Measurements from ENCODE around the gene STOML1.

STOML1 gene, protein sequence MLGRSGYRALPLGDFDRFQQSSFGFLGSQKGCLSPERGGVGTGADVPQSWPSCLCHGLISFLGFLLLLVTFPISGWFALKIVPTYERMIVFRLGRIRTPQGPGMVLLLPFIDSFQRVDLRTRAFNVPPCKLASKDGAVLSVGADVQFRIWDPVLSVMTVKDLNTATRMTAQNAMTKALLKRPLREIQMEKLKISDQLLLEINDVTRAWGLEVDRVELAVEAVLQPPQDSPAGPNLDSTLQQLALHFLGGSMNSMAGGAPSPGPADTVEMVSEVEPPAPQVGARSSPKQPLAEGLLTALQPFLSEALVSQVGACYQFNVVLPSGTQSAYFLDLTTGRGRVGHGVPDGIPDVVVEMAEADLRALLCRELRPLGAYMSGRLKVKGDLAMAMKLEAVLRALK

DNA sequence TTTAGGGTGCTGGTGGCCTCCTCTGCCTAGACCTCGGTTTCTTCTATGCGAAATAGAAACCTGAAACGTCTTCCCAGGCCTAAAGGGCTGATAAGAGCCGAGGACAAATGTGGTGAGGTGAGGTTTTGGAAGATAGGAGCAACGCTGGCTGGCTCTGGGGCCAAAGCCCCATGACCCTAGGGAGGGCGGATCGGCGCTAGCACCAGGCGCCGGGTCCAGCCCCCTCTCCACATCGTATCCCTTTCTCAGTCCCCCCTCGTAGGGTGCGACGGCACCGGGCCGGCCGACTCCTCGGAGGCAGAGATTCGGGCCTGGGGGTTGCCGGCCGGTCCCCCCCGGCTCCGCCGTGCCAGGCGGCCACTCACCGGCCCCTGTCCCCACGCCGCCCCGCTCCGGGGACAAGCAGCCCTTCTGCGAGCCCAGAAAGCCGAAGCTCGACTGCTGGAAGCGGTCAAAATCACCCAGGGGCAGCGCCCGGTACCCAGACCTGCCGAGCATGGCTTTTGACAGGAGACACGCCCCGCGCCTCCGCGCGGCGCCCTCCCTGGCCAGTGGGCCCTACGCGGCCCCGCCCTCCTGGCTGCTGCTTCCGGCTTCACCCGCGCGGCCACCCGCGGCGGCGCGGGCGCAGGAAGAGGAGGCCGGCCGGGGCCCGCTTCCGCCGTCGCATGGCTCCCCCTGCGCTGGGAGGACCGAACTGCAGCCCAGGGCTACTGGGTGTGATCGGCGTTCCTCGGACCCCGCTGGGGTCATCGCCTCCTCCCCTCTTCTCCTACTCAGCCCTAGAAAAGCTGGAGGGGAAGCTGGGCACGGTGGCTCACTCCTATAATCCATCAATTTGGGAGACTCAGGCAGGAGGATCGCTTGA lies at the start of gene STOML1:
TSS of gene STOML1 (minus strand) at position 570 of the 868 bp plus-strand sequence. CDS start at position 498, 72 bp downstream.
- DNase-seq = peak; percentile 96

DNA sequence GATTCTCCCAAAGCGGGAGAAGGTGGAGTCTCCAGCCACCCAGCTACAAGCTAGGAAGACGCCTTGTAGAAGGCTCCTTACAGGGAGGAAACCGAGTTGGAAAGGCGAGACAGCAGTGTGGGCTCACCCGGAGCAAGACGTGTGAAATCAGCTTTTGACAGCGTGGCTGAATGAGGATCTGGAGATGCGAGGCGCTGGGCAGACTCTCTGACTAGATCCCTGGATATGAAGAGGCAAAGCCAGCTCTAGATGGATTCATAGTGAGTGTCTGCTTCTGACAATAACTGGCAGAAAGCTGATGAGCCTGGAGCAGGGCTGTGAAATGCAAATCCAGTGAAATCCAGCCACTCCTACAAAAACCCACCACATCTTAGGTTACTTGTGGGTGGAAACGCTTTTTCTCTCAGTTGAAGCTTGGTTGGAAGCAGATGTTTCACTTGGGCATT lies 49.2 kb upstream of the STOML1 start:
- DNase-seq = no peak

DNA sequence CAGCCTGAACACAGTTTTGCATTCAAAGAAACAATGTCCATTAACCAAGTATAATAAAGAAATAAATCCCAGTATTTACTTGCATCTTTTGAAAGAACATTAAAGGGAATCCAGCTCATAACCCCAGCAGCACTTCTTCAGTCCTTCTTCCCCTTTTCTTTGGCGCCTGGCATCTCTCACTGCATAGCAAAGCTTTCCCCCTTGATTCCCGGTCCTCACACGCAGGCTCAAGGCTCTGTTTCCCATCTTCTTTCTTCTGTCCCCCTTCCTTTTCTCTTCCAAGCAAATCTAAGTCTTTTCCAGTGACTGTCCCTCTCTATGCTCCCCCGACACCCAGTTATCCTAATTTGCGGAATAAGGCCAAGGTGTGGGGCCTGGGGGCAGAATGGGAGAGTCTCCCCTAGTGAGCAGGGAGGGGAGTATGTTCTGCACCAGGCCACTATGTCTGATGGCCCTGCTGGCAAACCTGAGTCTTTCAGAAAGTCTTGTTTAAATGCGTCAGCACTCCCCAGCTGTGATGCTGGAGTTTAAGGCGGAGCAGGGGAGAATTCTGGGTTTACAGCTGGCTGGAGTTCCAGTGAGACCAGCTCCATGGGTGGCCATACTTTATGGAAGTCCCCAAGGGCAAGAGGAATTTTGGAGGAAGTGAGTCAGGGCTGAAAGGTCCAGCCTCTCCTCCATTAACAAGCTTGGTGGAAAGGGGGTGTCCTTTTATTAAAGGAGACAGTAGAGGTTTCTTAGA lies 48.2 kb upstream of the STOML1 start:
- DNase-seq = no peak

DNA sequence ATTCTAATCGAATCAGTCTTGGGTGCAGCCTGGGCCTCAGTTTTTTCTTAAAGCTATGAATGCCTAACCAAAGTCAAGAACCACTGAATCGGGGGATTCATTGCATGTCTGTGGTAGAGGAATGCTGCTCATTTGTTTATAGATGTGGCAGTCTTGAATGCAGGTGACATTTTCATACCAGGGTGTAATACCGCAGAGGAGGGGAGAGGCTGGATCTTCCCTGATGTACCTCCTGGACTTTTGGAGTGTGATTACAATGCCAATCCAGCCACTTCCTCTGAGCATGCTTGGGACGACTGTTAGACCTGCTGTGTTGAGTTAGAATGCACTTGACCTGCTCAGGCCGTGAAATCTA lies 47.5 kb upstream of the STOML1 start:
- no peak for DNase-seq

DNA sequence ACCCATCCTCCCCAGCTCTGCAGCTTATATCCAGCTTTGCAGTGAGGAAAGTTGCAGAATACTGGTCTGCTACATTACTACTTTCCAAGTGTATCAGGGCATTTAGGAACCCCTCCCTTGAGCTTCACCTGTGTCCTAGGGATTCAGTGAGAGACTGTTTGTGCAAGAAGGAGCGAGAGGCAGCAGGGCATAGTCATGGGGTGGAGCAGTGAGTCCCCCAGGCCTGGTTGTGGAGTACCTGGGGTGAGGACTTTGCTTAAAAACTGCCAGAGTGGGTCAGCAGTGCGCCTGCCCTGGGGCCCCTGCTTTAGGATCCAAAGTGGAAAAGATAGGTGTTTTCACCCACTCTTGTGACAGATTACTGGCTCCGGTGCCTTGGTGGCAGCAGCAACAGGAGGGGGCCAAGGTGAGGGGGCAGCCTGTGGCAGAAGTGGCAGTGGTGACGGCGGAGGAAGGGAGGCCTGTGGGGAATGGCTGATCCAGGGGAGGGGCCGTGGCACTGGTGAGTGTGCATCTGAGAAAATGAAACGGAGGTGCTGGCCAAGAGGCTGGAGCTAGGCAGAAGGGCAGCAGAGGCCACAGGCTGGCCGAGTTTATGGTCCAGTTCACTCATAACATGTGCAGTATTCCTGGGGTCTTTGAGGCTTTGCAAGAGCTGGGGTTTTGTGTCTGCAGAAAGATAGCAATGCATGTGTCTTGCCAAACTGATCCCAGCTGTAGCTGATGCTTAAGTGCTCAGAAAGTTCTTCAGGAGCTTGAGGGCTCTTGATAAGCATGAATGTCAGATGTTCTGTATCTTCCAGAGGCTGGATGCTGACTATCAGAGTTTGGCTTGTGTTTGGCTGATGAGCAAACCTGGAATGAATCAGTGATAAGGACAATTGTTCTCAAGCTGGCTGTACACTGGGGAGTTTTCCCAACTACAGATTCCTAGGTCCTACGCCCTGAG lies 46.9 kb upstream of the STOML1 start:
- DNase-seq = no peak

DNA sequence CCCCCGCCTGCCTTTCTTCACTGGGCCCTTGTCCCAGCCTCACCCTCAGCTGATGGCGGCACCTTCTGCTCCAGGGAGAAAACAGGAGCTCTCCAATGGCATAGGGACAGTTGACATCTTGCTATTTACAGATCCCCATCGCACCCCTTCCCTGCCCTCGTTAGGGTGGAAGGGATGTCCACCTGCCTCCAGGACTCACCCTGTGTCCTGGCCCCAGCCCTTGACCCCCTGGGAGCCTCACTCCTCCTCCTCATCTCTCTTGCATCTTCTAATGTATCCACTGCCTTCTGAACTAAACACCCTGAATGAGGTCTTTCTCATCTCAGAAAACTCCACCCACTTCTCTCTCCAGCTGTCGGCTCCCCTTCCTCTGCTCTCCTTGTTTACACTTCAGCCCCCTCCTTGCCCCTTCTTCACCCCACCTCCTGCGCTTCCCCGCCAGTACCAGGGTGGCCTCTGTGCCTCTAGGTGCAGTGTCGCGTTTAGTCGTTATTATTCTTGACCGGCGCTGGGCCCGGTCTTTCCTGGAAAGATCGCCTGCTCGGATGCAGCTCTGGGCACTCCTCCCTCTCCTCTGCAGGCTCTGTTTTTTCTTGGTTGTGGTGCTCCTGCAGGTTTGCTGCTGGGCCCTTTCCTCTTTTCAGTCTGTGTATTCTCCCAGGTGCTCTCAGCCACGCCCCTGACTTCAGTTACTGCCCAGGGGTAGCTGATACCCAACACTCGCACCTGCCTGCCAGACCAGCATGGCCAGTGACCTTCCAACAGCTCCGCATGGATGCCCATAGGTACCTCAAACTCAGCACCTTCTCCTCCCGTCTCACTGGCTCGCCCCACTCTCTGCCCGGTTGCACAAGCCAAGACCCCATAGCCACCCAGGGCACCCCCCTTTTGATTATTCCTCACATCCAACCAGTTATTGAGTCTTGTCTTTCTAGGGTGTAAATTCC lies 45.3 kb upstream of the STOML1 start:
- DNase-seq = no peak

DNA sequence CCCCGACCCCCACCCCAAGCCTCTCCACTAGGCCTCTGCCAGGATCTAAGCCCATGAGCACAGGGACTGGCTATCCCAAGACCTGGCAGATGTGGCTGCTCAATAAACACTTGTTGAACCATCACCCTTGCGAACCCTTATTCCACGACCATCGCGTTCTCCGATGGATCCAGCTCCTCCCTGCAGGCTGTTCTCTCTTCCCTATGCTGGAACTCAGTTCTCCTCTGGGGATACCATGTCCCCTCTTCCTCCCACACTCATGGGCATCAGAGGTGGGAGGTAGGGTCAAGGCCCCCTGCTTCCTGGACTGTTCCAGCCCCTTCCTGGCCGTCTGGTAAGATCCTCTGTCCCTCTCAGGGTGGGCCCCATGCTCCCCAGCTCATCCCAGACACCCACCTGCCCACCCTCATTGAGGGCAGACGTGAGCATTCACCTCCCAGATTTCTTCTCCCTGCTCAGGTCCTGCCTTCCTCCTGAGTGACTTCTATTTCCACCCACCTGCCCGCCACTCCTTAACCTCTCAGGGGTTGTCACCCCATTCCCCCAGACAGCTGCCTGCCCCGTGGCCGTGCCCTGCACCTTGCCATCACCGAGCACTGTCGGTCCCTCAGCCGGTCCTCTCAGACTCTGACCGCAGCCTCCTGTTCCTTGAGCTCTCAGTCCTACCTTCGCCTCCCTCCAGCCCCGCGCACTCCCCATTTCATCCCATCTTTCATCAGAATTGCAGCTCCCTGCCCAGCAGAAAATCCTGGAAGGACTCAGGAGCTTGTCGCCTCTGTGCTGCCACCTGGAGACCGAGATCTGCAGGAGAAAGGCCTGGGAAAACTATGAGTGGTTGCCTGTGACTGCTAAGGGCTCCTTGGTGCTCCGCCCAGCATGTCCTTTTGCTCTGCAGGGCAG lies 44.4 kb upstream of the STOML1 start:
- DNase-seq = no peak

DNA sequence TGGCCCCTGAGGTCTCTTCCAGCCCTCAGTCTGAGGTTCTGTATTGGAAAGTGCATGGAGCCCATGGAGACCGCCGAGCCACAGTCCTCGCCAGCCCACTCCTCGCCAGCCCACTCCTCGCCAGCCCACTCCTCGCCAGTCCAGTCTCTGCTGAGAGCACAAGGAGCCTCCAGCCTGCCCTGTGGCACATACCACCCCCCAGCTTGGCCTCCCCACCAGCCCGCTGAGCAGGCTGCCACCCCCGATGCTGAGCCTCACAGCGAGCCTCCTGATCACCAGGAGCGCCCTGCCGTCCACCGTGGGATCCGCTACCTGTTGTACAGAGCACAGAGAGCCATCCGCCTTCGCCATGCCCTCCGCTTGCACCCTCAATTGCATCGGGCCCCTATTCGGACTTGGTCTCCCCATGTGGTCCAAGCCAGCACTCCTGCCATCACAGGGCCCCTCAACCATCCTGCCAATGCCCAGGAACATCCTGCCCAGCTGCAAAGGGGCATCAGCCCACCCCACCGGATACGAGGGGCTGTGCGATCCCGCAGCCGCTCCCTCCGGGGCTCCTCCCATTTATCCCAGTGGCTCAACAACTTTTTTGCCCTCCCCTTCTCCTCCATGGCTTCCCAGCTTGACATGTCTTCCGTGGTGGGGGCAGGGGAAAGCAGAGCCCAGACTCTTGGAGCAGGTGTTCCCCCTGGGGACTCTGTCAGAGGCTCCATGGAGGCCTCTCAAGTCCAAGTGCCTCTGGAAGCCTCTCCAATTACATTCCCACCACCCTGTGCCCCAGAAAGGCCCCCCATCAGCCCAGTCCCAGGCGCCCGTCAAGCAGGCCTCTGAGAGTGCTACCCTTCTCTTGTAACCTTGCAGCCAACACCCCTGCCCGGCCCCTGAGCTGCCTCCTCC lies 43.3 kb upstream of the STOML1 start:
- DNase-seq = no peak

DNA sequence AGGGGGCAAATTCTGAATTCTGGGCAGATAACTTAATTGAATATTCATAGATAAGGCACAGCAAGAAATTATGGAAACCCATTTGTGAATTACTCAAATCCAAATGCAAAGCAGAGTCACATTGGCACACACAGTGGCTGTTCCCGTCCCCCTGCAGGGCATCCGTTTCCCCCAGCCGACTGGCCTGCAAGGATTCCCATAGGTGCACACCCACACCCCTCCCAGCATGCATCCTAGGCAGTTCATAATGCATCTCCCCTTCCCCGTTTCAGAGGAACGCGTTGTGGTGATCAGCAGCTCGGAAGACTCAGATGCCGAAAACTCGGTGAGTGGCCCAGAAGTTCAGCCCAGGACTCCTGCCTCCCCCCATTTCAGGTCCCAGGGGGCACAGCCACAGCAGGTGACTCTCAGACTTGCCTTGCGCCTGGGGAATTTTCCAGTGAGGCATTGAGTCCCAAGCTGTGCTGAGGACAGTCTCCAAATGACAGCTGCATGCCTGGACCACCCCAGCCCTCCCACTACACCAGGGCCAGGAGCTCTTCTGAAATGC lies 42.2 kb upstream of the STOML1 start:
- no peak for DNase-seq

DNA sequence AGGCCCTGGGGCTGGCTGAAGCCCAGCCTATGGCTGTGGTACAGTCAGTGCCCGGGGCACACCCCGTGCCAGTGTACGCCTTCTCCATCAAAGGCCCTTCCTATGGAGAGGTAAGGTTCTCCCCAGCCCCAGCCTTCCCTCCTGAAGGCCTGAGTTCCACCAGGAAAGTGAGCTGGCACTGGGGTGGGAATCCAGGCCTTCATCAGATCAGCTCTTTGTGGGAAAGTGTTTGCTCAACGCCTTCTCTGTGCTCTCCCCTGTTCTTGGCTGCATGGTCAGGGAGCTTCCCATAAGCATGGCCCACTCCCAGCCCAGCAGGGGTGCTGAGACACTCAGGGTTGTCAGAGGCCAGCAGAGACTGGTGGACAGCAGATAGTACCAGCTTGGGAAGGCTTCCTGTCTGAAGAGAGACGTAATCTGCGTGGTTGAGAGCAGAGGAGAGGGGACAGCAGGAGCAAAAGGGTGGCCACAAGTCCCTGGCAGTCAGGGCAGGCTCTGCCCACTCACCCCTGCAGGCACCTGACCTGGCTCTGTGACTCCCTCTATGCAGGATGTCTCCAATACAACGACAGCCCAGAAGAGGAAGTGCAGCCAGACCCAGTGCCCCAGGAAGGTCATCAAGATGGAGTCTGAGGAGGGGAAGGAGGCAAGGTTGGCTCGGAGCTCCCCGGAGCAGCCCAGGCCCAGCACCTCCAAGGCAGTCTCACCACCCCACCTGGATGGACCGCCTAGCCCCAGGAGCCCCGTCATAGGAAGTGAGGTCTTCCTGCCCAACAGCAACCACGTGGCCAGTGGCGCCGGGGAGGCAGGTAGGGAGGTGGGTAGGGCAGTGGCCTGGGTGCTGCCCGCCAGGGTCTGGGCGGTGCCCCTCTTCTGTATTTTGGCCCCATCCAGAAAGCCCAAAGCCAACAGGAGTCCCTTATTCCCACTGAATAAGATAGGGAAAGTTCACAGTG lies 40.8 kb upstream of the STOML1 start:
- DNase-seq = peak; percentile 56

DNA sequence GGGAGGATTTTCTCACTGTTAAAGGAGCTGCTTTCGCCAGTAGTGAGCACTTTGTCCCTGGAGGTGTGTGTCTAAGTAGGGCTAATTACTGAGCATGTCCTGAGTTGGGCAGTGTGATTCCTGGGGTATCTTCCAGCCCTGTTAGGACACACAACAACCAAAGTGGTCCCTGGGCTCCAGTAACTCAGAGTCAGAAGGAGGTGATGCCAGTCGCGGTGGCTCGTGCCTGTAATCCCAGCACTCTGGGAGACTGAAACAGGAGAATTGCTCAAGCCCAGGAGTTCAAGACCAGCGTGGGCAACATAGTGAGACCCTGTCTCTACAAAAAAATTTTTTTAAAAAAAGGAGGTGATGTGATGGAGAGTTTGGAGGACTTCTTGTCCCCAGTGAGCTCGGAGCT lies 40.0 kb upstream of the STOML1 start:
- DNase-seq = no peak

DNA sequence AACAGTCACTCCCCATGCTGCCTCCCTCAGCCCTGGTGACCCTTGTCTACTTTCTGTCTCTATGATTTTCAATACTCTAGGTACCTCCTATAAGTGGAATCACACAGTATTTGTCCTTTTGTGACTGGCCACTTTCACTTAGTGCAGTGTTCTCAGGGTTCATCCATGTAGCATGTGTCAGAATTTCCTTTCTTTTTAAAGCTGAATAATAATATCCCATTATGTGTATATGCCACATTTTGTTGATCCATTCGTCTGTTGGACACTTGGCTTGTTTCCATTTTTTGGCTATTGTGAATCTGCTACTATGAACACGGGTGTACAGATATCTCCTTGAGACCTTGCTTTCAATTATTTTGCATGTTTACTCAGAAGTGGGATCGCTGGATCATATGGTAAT lies 36.6 kb upstream of the STOML1 start:
- DNase-seq = no peak

DNA sequence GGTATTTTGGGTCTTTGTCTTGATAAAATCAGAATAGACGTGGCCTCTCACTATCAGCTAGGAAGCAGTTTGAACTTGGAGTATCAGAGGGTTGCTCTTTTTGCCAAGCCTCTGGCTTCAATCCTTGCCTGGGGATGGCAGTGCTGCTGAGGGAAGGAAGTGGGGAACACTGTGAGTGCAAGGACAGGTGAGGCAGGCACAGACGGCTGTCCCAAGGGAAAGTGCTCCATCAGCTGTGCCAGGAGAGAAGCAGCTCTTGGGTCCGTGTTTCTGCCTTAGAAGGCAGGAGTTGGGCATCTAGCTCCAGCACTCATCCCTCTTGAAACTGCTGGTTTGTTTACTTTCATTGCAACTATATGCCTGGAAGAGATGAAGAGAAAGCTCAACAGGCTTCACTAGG lies 35.6 kb upstream of the STOML1 start:
- DNase-seq = no peak

DNA sequence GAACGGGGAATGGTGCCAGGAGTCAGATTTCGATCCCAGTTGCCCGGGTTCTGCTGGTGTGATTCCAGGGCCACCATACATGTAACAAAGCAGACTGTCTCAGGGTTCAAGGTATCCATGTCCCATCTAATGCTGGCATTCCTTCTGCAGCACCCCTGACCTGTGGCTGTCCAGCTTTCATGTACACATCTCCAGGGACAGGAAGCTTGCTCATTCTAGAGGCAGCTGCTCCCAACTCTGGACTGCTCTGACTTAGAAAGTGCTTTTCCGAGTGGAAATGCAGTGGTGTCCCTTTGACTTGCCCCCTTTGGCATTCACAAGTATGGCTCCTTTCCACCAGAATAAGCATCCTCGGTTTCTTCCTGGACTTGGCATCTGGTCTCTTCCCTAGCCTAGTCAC lies 33.3 kb upstream of the STOML1 start:
- DNase-seq = no peak

DNA sequence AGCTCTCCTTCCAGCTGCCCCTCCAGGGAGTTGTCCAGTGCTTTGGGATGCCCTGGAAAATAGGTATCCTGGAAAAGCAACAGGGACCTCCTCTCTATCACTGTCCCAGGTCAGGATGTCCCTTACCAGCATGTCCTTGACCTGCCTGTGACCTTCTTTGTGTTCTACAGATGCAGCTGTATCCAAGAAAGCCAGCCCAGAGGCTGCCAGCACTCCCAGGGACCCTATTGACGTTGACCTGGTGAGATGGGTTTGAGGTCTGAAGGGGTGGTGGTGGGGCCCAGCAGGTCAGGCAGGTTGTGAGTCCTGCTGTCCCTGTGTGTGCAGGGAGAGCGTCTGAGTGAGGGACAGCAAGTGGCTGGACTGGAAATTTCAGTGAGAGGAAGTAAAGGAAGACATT lies 32.6 kb upstream of the STOML1 start:
- DNase-seq = no peak

DNA sequence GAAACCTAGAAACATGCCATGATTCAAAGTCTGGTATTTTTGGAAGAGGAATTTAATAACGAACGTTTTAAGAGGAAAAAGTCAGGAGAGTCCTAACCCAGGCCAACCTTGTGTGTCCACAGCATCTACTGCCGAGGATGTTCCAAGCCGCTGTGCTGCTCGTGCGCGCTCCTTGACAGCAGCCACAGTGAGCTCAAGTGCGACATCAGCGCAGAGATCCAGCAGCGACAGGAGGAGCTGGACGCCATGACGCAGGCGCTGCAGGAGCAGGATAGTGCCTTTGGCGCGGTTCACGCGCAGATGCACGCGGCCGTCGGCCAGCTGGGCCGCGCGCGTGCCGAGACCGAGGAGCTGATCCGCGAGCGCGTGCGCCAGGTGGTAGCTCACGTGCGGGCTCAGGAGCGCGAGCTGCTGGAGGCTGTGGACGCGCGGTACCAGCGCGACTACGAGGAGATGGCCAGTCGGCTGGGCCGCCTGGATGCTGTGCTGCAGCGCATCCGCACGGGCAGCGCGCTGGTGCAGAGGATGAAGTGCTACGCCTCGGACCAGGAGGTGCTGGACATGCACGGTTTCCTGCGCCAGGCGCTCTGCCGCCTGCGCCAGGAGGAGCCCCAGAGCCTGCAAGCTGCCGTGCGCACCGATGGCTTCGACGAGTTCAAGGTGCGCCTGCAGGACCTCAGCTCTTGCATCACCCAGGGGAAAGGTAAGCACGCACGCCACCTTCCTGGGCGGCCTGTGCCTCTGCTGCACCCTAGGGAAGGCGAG lies 30.8 kb upstream of the STOML1 start:
- DNase-seq = no peak

DNA sequence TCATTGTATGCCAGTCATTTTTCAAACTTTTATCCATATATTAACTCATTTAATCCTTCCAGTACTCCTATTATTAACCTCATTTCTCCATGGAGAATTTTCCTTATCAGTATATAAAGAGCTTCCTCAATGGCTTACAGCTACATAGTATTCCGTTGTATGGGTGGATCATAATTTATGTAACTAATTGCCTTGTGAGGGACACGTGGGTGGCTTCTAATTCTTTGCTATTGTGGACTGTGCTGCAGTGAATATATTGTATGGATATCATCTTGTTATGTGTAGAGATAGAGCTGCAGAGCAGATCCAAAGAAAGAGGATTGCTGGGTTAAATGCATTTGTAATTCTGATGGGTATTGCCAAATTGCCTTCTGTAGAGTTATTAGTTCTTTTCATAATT lies 27.6 kb upstream of the STOML1 start:
- no peak for DNase-seq

Data from inflammatory macrophage treated with lipopolysaccharide for 4 hours (primary cell).